HepG2 (cell line): ENCODE data around the gene CKS1B. TPM values are rescaled to one million over a fixed set of nuclear protein-coding genes. Genes with fewer than 3 reads are reported as not detected.

Source experiments
- CHD2 ChIP-seq: IDR thresholded peaks from 2 replicates; pipeline ENCODE4 v1.6.1; 2011; ENCODE audit warnings: low read depth, low read length, improper control_type of control experiment
- CSRNP2 ChIP-seq: sonication (generic); formaldehyde crosslinking; conservative IDR thresholded peaks from 2 replicates; pipeline ENCODE4 v1.8.0; 2022; ENCODE audit warnings: low read depth, missing genetic modification reagents
- E2F1 ChIP-seq: sonication (generic); formaldehyde crosslinking; IDR thresholded peaks from 2 replicates; pipeline ENCODE4 v1.5.0; 2020; ENCODE audit warnings: missing genetic modification reagents
- GABPB1 ChIP-seq: IDR thresholded peaks from 2 replicates; pipeline ENCODE4 v1.6.1; 2016; ENCODE audit warnings: mild to moderate bottlenecking, missing genetic modification reagents, moderate library complexity, missing compliant biosample characterization
- GZF1 ChIP-seq: sonication (generic); formaldehyde crosslinking; IDR thresholded peaks from 2 replicates; pipeline ENCODE4 v1.5.1; 2020; ENCODE audit warnings: mild to moderate bottlenecking, missing genetic modification reagents
- IRF1 ChIP-seq: sonication (generic); formaldehyde crosslinking; IDR thresholded peaks from 2 replicates; pipeline ENCODE4 v1.4.0; 2020; ENCODE audit warnings: low read depth, mild to moderate bottlenecking, missing genetic modification reagents
- MATR3 ChIP-seq: sonication (generic); formaldehyde crosslinking; IDR thresholded peaks from 2 replicates; pipeline ENCODE4 v1.4.0; 2020; ENCODE audit warnings: missing genetic modification reagents
- ONECUT2 ChIP-seq: sonication (generic); formaldehyde crosslinking; IDR thresholded peaks from 2 replicates; pipeline ENCODE4 v1.4.0; 2020; ENCODE audit warnings: missing genetic modification reagents
- POLR2G ChIP-seq: fragments of 200-400 bp; formaldehyde crosslinking; IDR thresholded peaks from 2 replicates; pipeline ENCODE4 v1.6.1; 2018; ENCODE audit warnings: mild to moderate bottlenecking, low read depth, low read length, moderate library complexity
- PREB ChIP-seq: sonication (generic); formaldehyde crosslinking; IDR thresholded peaks from 2 replicates; pipeline ENCODE4 v1.4.0; 2020; ENCODE audit warnings: missing genetic modification reagents
- RFX5 ChIP-seq: IDR thresholded peaks from 2 replicates; pipeline ENCODE4 v1.6.1; 2011; ENCODE audit warnings: low read depth, low read length, improper control_type of control experiment
- SMARCE1 ChIP-seq: fragments of 450-650 bp; IDR thresholded peaks from 2 replicates; pipeline ENCODE4 v1.6.1; 2017; ENCODE audit warnings: borderline replicate concordance
- ZBTB10 ChIP-seq: sonication (generic); formaldehyde crosslinking; IDR thresholded peaks from 2 replicates; pipeline ENCODE4 v1.4.0; 2020; ENCODE audit warnings: missing genetic modification reagents, borderline replicate concordance
- ZBTB26 ChIP-seq: IDR thresholded peaks from 2 replicates; pipeline ENCODE4 v1.6.1; 2016; ENCODE audit warnings: missing compliant biosample characterization, missing genetic modification reagents, borderline replicate concordance
- ZBTB8A ChIP-seq: sonication (generic); formaldehyde crosslinking; IDR thresholded peaks from 2 replicates; pipeline ENCODE4 v1.4.0; 2020; ENCODE audit warnings: mild to moderate bottlenecking, low read depth, missing genetic modification reagents, borderline replicate concordance
- ZNF256 ChIP-seq: sonication (generic); formaldehyde crosslinking; conservative IDR thresholded peaks from 2 replicates; pipeline ENCODE4 v1.4.0; 2020; ENCODE audit warnings: missing genetic modification reagents
- ZNF460 ChIP-seq: sonication (generic); formaldehyde crosslinking; IDR thresholded peaks from 2 replicates; pipeline ENCODE4 v1.5.1; 2020; ENCODE audit warnings: missing genetic modification reagents, mild to moderate bottlenecking, borderline replicate concordance
- ZNF563 ChIP-seq: sonication (generic); formaldehyde crosslinking; IDR thresholded peaks from 2 replicates; pipeline ENCODE4 v1.8.0; 2022; ENCODE audit warnings: mild to moderate bottlenecking, moderate library complexity, missing genetic modification reagents
- ZNF7 ChIP-seq: IDR thresholded peaks from 2 replicates; pipeline ENCODE4 v1.6.1; 2016; ENCODE audit warnings: missing biosample characterization, missing genetic modification reagents
- ZNF703 ChIP-seq: sonication (generic); formaldehyde crosslinking; IDR thresholded peaks from 2 replicates; pipeline ENCODE4 v1.5.1; 2020; ENCODE audit warnings: missing genetic modification reagents, mild to moderate bottlenecking, moderate library complexity, borderline replicate concordance
- ZNF781 ChIP-seq: sonication (generic); formaldehyde crosslinking; IDR thresholded peaks from 2 replicates; pipeline ENCODE4 v1.5.1; 2020; ENCODE audit warnings: borderline replicate concordance, mild to moderate bottlenecking, missing genetic modification reagents; ENCODE audit errors: not compliant biosample characterization
- polyA plus RNA-seq, 8 experiments: library from polyadenylated mRNA; depleted of rRNA in 3 of 8; stranded (reverse) in 7 of 8; unstranded in 1 of 8; fragments of >200 nt; fragmentation: Illumina TruSeq in 4 of 8; extraction: Trizol in 4 of 8; gene quantifications; 2 replicates each; pipeline versions ENCODE4 v1.2.1 to v1.2.3, GENCODE V29; 2011 to 2016; ENCODE audit warnings: low read depth in 4 of 8, missing spikeins in 1 of 8, mixed read lengths in 1 of 8; ENCODE audit not compliant: insufficient read depth in 1 of 8
- total RNA-seq, 5 experiments: library from RNA; depleted of rRNA; stranded (reverse); fragments of >200 nt; fragmentation: Illumina TruSeq; extraction: Trizol; gene quantifications; 2 replicates each; pipeline ENCODE4 v1.2.3, GENCODE V29; 2016; ENCODE audit warnings: low read depth in 1 of 5

Gene CKS1B
- total and polyA plus RNA-seq, 2 of the 13 experiments (the other 11 are each of a cell fraction or from before 2014, with no cell fraction given) = 217 to 222 TPM

GRCh38 chr1:154974102-154974807, at the start of gene CKS1B (continued):
- TF ChIP-seq ZNF563 = peak; percentile 66; the same call in 1 of the 2 replicates
- TF ChIP-seq IRF1 (CRISPR knock-in tag) = no peak
- no peak for TF ChIP-seq ZNF256 (CRISPR knock-in tag)
- TF ChIP-seq ZBTB8A (CRISPR knock-in tag) = no peak
- TF ChIP-seq PREB = no peak
- TF ChIP-seq ZNF7 (CRISPR knock-in tag) = no peak
- no peak for TF ChIP-seq GZF1
- peak; percentile 94 for TF ChIP-seq GABPB1 (CRISPR knock-in tag)
- TF ChIP-seq POLR2G = peak; percentile 83
- TF ChIP-seq E2F1 (CRISPR knock-in tag) = no peak
- peak; percentile 70 for TF ChIP-seq RFX5
- TF ChIP-seq CHD2 = peak; percentile 83
- no peak for TF ChIP-seq ONECUT2 (CRISPR knock-in tag)
- TF ChIP-seq CSRNP2 (CRISPR knock-in tag) = no peak
- no peak for TF ChIP-seq ZNF460 (CRISPR knock-in tag)
- no peak for TF ChIP-seq ZNF781 (CRISPR knock-in tag)
- no peak for TF ChIP-seq ZNF703 (CRISPR knock-in tag)
- TF ChIP-seq ZBTB26 (CRISPR knock-in tag) = no peak
- TF ChIP-seq SMARCE1 = no peak
- TF ChIP-seq ZBTB10 = peak; percentile 99; the same call in 1 of the 2 replicates
- no peak for TF ChIP-seq MATR3
